Hepatocyte (in vitro differentiated cells): Measurements from ENCODE around the gene KRTAP20-4. TPM values are rescaled to one million over a fixed set of nuclear protein-coding genes. Genes with fewer than 3 reads are reported as not detected.

Experiments
- DNase-seq: peaks from one replicate; pipeline ENCODE4 v3.0.0-alpha.2; 2016; ENCODE audit warnings: low spot score
- H2AFZ ChIP-seq: fragments of 200-600 bp; sonication (generic); 2 replicates; pipeline ENCODE4 v1.6.0; 2016; ENCODE audit warnings: antibody characterized with exemption, mild to moderate bottlenecking
- H3K27ac ChIP-seq: fragments of 200-600 bp; sonication (generic); 2 replicates; pipeline ENCODE4 v1.5.1; 2016; ENCODE audit warnings: mild to moderate bottlenecking
- H3K27me3 ChIP-seq: fragments of 200-600 bp; sonication (generic); 2 replicates; pipeline ENCODE4 v1.6.1; 2016
- H3K36me3 ChIP-seq: fragments of 200-600 bp; sonication (generic); replicated peaks from 2 replicates; pipeline ENCODE4 v1.5.1; 2016; ENCODE audit warnings: low read depth; ENCODE audit not compliant: insufficient read depth
- H3K4me1 ChIP-seq: fragments of 200-600 bp; sonication (generic); 2 replicates; pipeline ENCODE4 v1.5.1; 2016; ENCODE audit warnings: mild to moderate bottlenecking, moderate library complexity; ENCODE audit not compliant: insufficient read depth
- H3K4me2 ChIP-seq: fragments of 200-600 bp; sonication (generic); 2 replicates; pipeline ENCODE4 v1.6.0; 2016
- H3K4me3 ChIP-seq: fragments of 200-600 bp; sonication (generic); 2 replicates; pipeline ENCODE4 v1.5.1; 2016; ENCODE audit warnings: mild to moderate bottlenecking
- H3K79me2 ChIP-seq: fragments of 200-600 bp; sonication (generic); 2 replicates; pipeline ENCODE4 v1.6.0; 2017; ENCODE audit warnings: mild to moderate bottlenecking
- H3K9me2 ChIP-seq: fragments of 200-600 bp; sonication (generic); replicated peaks from 2 replicates; pipeline ENCODE4 v1.6.0; 2017; ENCODE audit warnings: mild to moderate bottlenecking; ENCODE audit not compliant: insufficient read depth
- H3K9me3 ChIP-seq: fragments of 200-600 bp; sonication (generic); 2 replicates; pipeline ENCODE4 v1.5.1; 2016; ENCODE audit warnings: low read depth, mild to moderate bottlenecking
- H4K20me1 ChIP-seq: fragments of 200-600 bp; sonication (generic); 2 replicates; pipeline ENCODE4 v1.6.0; 2016; ENCODE audit warnings: mild to moderate bottlenecking; ENCODE audit not compliant: insufficient read depth, poor library complexity, severe bottlenecking
- EZH2 ChIP-seq: fragments of 200-600 bp; sonication (generic); IDR thresholded peaks from 2 replicates; pipeline ENCODE4 v1.6.1; 2016; ENCODE audit warnings: antibody characterized with exemption, mild to moderate bottlenecking, borderline replicate concordance
- EZH2phosphoT487 ChIP-seq: fragments of 200-600 bp; sonication (generic); IDR thresholded peaks from one replicate; pipeline ENCODE4 v1.6.1; 2018; ENCODE audit warnings: antibody characterized with exemption, mild to moderate bottlenecking, low read depth, moderate library complexity; ENCODE audit not compliant: unreplicated experiment, severe bottlenecking
- WGBS: methylation state at CpG from one replicate; pipeline ENCODE4 v1.1.6; 2016; ENCODE audit warnings: low lambda C conversion rate; ENCODE audit errors: missing lambda C conversion rate; 5-methylcytosine and 5-hydroxymethylcytosine counted together
- polyA plus RNA-seq: library from polyadenylated mRNA; unstranded; fragments of >200 nt; fragmentation: Nextera tagmentation; extraction: Ambion mirVana; gene quantifications from 2 replicates; pipeline ENCODE4 v1.2.1, GENCODE V29; 2016
- total RNA-seq: library from RNA; depleted of rRNA; stranded (reverse); fragments of >200 nt; gene quantifications from 2 replicates; pipeline ENCODE4 v1.2.3, GENCODE V29; 2014
- TF ChIP-seq, protein P1 (sequence below): fragments of 200-600 bp; sonication (generic); IDR thresholded peaks from 2 replicates; pipeline ENCODE4 v1.5.1; 2016; ENCODE audit warnings: antibody characterized with exemption, mild to moderate bottlenecking; ENCODE audit not compliant: poor library complexity

The KRTAP20-4 gene
- total and polyA plus RNA-seq, 2 experiments from 2014 or later: not detected

DNA sequence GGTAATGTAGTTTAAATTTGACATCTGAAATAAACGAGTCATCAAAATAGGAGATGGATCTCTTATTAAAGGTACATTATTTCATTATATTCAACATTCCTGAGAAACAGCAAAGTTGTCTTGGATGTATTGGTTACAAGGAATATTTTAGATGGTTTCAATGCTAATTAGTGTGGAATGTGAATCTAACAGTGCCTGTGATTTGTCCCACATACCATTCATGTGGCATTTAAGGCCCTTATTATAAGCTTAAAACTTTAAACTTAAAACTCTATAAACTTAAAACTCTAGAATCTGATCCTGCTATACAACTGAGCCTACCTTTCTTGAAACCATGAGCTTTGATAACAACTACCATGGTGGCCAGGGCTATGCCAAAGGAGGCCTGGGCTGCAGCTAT, 19.6 kb upstream of the KRTAP20-4 start, which contains the start of gene KRTAP22-1:
Gene KRTAP22-1, plus strand, starts transcription at position 301 of the 400 bp plus-strand sequence.
- WGBS: 0% methylated on average over 1 of the region's 1 CpG
- Histone ChIP-seq H2AFZ (no peak within 1 kb of the TSS), H3K9me2 (no peaks in the 10 kb centered on the region), H3K4me3 (no peak within 1 kb of the TSS), H3K36me3 (no peaks in the 10 kb centered on the region), H3K79me2 (no peaks in the 10 kb centered on the region), H3K4me2 (no peak within 1 kb of the TSS), H3K4me1 (no peaks in the 10 kb centered on the region), H4K20me1 (no peaks in the 10 kb centered on the region), H3K9me3 (no peaks in the 10 kb centered on the region), H3K27ac (no peak within 1 kb of the TSS), H3K27me3 (no peaks in the 10 kb centered on the region)
- TF ChIP-seq, protein P1, sequence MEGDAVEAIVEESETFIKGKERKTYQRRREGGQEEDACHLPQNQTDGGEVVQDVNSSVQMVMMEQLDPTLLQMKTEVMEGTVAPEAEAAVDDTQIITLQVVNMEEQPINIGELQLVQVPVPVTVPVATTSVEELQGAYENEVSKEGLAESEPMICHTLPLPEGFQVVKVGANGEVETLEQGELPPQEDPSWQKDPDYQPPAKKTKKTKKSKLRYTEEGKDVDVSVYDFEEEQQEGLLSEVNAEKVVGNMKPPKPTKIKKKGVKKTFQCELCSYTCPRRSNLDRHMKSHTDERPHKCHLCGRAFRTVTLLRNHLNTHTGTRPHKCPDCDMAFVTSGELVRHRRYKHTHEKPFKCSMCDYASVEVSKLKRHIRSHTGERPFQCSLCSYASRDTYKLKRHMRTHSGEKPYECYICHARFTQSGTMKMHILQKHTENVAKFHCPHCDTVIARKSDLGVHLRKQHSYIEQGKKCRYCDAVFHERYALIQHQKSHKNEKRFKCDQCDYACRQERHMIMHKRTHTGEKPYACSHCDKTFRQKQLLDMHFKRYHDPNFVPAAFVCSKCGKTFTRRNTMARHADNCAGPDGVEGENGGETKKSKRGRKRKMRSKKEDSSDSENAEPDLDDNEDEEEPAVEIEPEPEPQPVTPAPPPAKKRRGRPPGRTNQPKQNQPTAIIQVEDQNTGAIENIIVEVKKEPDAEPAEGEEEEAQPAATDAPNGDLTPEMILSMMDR: no peak
- TF ChIP-seq EZH2phosphoT487 (no peak), EZH2 (no peak)
- no peak for DNase-seq

DNA sequence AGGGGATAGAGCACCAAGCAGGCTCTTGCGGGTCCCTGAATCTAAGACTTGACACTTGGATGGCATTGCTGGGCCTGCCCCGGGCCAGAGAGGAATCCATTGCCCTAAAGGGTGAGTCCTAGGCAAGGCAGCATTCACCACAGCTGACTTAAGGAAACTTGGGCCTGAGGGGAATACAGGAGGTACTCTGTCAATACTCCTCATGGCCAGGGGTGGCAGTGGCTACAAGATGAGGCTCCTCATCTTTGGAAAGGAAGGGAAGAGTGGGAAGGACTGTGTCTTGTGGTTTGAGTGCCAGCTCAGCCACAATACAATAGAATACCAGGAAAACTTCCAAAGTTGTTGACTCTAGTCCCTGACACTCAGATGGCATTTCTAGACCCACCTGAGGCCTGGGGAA, 14.5 kb upstream of the KRTAP20-4 start:
- TF ChIP-seq EZH2: no peak
- TF ChIP-seq, protein P1: no peak
- no peak for TF ChIP-seq EZH2phosphoT487
- no peak overlapping the region for H3K4me3 ChIP-seq
- H4K20me1 ChIP-seq: no peaks in the 10 kb centered on the region
- no peaks in the 10 kb centered on the region for H3K4me1 ChIP-seq
- 80% methylated on average over 2 of the region's 2 CpGs for WGBS
- H3K79me2 ChIP-seq: no peaks in the 10 kb centered on the region
- no peak overlapping the region for H3K27ac ChIP-seq
- no peaks in the 10 kb centered on the region for H3K9me3 ChIP-seq
- DNase-seq: no peak
- H3K36me3 ChIP-seq: no peaks in the 10 kb centered on the region
- H3K4me2 ChIP-seq: no peak overlapping the region
- no peaks in the 10 kb centered on the region for H3K27me3 ChIP-seq
- H3K9me2 ChIP-seq: no peaks in the 10 kb centered on the region
- H2AFZ ChIP-seq: no peak overlapping the region

DNA sequence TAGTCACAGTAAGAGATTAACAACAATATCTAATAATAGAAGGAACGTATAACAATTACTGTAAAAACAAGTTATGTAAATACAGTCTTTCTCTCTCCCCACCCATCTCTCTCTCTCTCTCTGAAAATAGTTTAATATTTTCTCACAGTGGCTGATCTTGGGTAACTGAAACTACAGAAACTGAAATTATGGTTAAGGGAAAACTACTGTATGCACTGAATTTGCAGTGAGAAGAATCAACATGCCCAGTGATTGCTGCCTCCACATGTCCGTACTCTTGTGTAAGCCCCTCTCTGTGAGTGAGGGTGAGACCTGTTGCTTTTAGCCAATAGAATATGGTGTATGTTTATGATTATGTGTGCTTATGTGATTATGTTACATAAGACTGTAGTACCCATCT, 8.3 kb upstream of the KRTAP20-4 start:
- TF ChIP-seq EZH2phosphoT487: no peak
- TF ChIP-seq EZH2: no peak
- TF ChIP-seq, protein P1: no peak
- Histone ChIP-seq H3K36me3 (no peaks in the 10 kb centered on the region), H4K20me1 (no peaks in the 10 kb centered on the region), H3K27ac (no peak overlapping the region), H3K4me1 (no peaks in the 10 kb centered on the region), H3K4me3 (no peak overlapping the region), H3K9me3 (no peaks in the 10 kb centered on the region), H3K9me2 (no peaks in the 10 kb centered on the region), H3K4me2 (no peak overlapping the region), H2AFZ (no peak overlapping the region), H3K27me3 (no peaks in the 10 kb centered on the region), H3K79me2 (no peaks in the 10 kb centered on the region)
- WGBS: 88% methylated on average over 2 of the region's 2 CpGs
- DNase-seq: no peak

DNA sequence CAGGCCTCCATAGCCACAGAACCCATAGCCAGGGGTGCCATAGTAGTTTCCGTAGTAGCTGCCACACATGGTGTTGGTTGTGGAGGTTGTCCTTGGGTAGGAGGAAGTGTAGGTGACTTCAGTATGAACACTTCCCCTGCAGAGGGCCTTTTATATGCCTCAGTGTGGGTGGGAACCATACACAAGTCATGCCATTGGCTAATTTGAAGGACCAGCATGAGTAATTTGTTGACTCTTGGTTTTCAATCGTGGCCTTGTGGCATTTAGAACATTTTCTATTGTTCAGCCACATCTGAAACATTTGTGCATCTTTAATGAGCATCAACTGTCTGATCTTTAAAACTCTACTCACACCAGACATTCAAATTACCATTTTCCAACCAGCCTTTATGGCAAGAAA, 6.6 kb upstream of the KRTAP20-4 start, which contains the start of gene KRTAP6-1:
Gene KRTAP6-1, minus strand, starts transcription at position 95 of the 400 bp plus-strand sequence. Its CDS starts 26 bp downstream, at position 69.
- Histone ChIP-seq H3K4me3 (no peak within 1 kb of the TSS), H3K9me2 (no peaks in the 10 kb centered on the region), H3K4me1 (no peaks in the 10 kb centered on the region), H2AFZ (no peak within 1 kb of the TSS), H3K36me3 (no peaks in the 10 kb centered on the region), H3K79me2 (no peaks in the 10 kb centered on the region), H4K20me1 (no peaks in the 10 kb centered on the region), H3K27me3 (no peaks in the 10 kb centered on the region), H3K9me3 (no peaks in the 10 kb centered on the region), H3K4me2 (no peak within 1 kb of the TSS), H3K27ac (no peak within 1 kb of the TSS)
- TF ChIP-seq EZH2phosphoT487: no peak
- 68% methylated on average over 2 of the region's 2 CpGs for WGBS
- DNase-seq: no peak
